IMR-90 (cell line): ENCODE results near the gene GAS2L3. TPM values are rescaled to one million over a fixed set of nuclear protein-coding genes. Genes with fewer than 3 reads are reported as not detected.

Source experiments
- ATAC-seq: fragments of 200-7000 bp; cut with Tn5 transposase; 2 replicates; pipeline ENCODE4 v1.9.1; 2020; ENCODE audit warnings: low read depth, mild to moderate bottlenecking, moderate library complexity
- BruUV-seq: library from RNA; stranded (reverse); fragments of 400-500 nt; replicated peaks from 2 replicates; lab custom pipeline; 2021; lab: Mats Ljungman, UMichigan
- CTCF ChIA-PET: fragments of 300-600 bp; formaldehyde crosslinking; extraction: SDS; loops from one replicate; lab custom pipeline; 2021; ENCODE audit warnings: antibody characterized with exemption; lab: Yijun Ruan, JAX
- POLR2A ChIA-PET: fragments of 300-600 bp; sonication (Branson Sonifier 250); formaldehyde crosslinking; loops from one replicate; lab custom pipeline; 2022; ENCODE audit warnings: antibody characterized with exemption; ENCODE audit not compliant: unreplicated experiment; lab: Charles Lee
- DNase-seq: peaks from one replicate; pipeline ENCODE4 v3.0.0; 2013
- H2AFZ ChIP-seq: replicated peaks from 2 replicates; pipeline ENCODE3; 2013; ENCODE audit warnings: low read length, mild to moderate bottlenecking; ENCODE audit not compliant: poor library complexity
- H2AK5ac ChIP-seq: 2 replicates; pipeline ENCODE4 v1.6.1; 2013; ENCODE audit warnings: low read depth, low read length, inconsistent platforms
- H2AK9ac ChIP-seq: replicated peaks from 2 replicates; pipeline ENCODE3; 2013; ENCODE audit warnings: mild to moderate bottlenecking, low read depth, low read length, moderate library complexity; ENCODE audit not compliant: poor library complexity
- H2BK120ac ChIP-seq: 2 replicates; pipeline ENCODE4 v1.6.1; 2013; ENCODE audit warnings: low read depth, low read length, inconsistent platforms
- H2BK15ac ChIP-seq: 3 replicates; pipeline ENCODE4 v1.6.1; 2013; ENCODE audit warnings: low read depth, low read length, inconsistent platforms
- H2BK20ac ChIP-seq: 2 replicates; pipeline ENCODE4 v1.6.1; 2013; ENCODE audit warnings: low read depth, mild to moderate bottlenecking, inconsistent platforms, low read length, moderate library complexity
- H2BK5ac ChIP-seq: 2 replicates; pipeline ENCODE4 v1.6.1; 2013; ENCODE audit warnings: mild to moderate bottlenecking, low read depth, low read length, inconsistent platforms; ENCODE audit not compliant: poor library complexity, severe bottlenecking
- H3K14ac ChIP-seq: replicated peaks from 2 replicates; pipeline ENCODE4 v1.6.1; 2013; ENCODE audit warnings: low read depth, low read length, inconsistent platforms
- H3K18ac ChIP-seq: 2 replicates; pipeline ENCODE4 v1.6.1; 2013; ENCODE audit warnings: low read depth, low read length, control low read depth
- H3K23ac ChIP-seq: 2 replicates; pipeline ENCODE4 v1.6.1; 2013; ENCODE audit warnings: low read depth, low read length, inconsistent platforms
- H3K27ac ChIP-seq: 2 replicates; pipeline ENCODE4 v1.5.1; 2013; ENCODE audit warnings: mild to moderate bottlenecking, control low read depth, low read length; ENCODE audit not compliant: insufficient read depth
- H3K27me3 ChIP-seq: 2 replicates; pipeline ENCODE4 v1.6.1; 2013; ENCODE audit warnings: low read length; ENCODE audit not compliant: control insufficient read depth, insufficient read depth
- H3K36me3 ChIP-seq: 2 replicates; pipeline ENCODE4 v1.6.1; 2013; ENCODE audit warnings: low read length, mixed read lengths; ENCODE audit not compliant: control insufficient read depth, insufficient read depth
- H3K4ac ChIP-seq: 2 replicates; pipeline ENCODE4 v1.6.1; 2013; ENCODE audit warnings: low read depth, low read length, inconsistent platforms
- H3K4me1 ChIP-seq: 2 replicates; pipeline ENCODE4 v1.6.1; 2013; ENCODE audit warnings: low read length, mixed read lengths; ENCODE audit not compliant: control insufficient read depth, insufficient read depth
- H3K4me2 ChIP-seq: 2 replicates; pipeline ENCODE4 v1.6.1; 2013; ENCODE audit warnings: low read depth, mild to moderate bottlenecking, control low read depth, low read length, moderate library complexity
- H3K4me3 ChIP-seq: 2 replicates; pipeline ENCODE4 v1.5.1; 2013; ENCODE audit warnings: low read depth, mild to moderate bottlenecking, control low read depth, low read length, moderate library complexity; ENCODE audit not compliant: insufficient read depth
- H3K56ac ChIP-seq: 2 replicates; pipeline ENCODE4 v1.6.1; 2013; ENCODE audit warnings: low read length, inconsistent platforms; ENCODE audit not compliant: insufficient read depth; ENCODE audit errors: extremely low read depth
- H3K79me1 ChIP-seq, 2 experiments: 2 replicates each; pipeline ENCODE4 v1.6.1; 2013; ENCODE audit warnings: low read length in 2 of 2, inconsistent platforms in 1 of 2, low read depth in 1 of 2
- H3K9ac ChIP-seq: 2 replicates; pipeline ENCODE4 v1.6.1; 2013; ENCODE audit warnings: low read depth, low read length, control low read depth
- H3K9me1 ChIP-seq: 2 replicates; pipeline ENCODE4 v1.6.1; 2013; ENCODE audit warnings: low read length, inconsistent platforms; ENCODE audit not compliant: insufficient read depth
- H3K9me3 ChIP-seq: 2 replicates; pipeline ENCODE4 v1.6.1; 2013; ENCODE audit warnings: low read length; ENCODE audit not compliant: control insufficient read depth, insufficient read depth
- H4K20me1 ChIP-seq: 2 replicates; pipeline ENCODE4 v1.6.1; 2013; ENCODE audit warnings: low read length, inconsistent platforms; ENCODE audit not compliant: insufficient read depth
- H4K5ac ChIP-seq: 2 replicates; pipeline ENCODE4 v1.6.1; 2013; ENCODE audit warnings: mild to moderate bottlenecking, low read depth, low read length, control low read depth
- H4K8ac ChIP-seq, 2 experiments: 2 replicates each; pipeline ENCODE4 v1.6.1; 2013; ENCODE audit warnings: low read depth in 2 of 2, low read length in 2 of 2, control low read depth in 1 of 2, inconsistent platforms in 1 of 2
- H4K91ac ChIP-seq: 2 replicates; pipeline ENCODE4 v1.6.1; 2013; ENCODE audit warnings: low read depth, low read length, inconsistent platforms; ENCODE audit not compliant: insufficient read depth
- BHLHE40 ChIP-seq: fragments of 150-350 bp; IDR thresholded peaks from 2 replicates; pipeline ENCODE4 v1.6.1; 2016; ENCODE audit warnings: mild to moderate bottlenecking, low read depth, low read length
- CEBPB ChIP-seq: IDR thresholded peaks from 2 replicates; pipeline ENCODE4 v1.6.1; 2012; ENCODE audit warnings: low read depth, low read length, improper control_type of control experiment
- CHD1 ChIP-seq: IDR thresholded peaks from 2 replicates; pipeline ENCODE4 v1.6.1; 2012; ENCODE audit warnings: low read depth, low read length, improper control_type of control experiment
- CTCF ChIP-seq: conservative IDR thresholded peaks from 2 replicates; pipeline ENCODE4 v1.5.1; 2012; ENCODE audit warnings: mild to moderate bottlenecking, low read depth, low read length, improper control_type of control experiment
- ELK1 ChIP-seq: fragments of 150-350 bp; IDR thresholded peaks from 2 replicates; pipeline ENCODE4 v1.6.1; 2016; ENCODE audit warnings: low read depth, mild to moderate bottlenecking, low read length, moderate library complexity, borderline replicate concordance
- FOS ChIP-seq: fragments of 150-350 bp; IDR thresholded peaks from 2 replicates; pipeline ENCODE4 v1.6.1; 2016; ENCODE audit warnings: low read depth, low read length
- MAFK ChIP-seq: IDR thresholded peaks from 2 replicates; pipeline ENCODE4 v1.6.1; 2012; ENCODE audit warnings: low read depth, low read length, improper control_type of control experiment
- MAZ ChIP-seq: IDR thresholded peaks from 2 replicates; pipeline ENCODE4 v1.6.1; 2012; ENCODE audit warnings: low read depth, mild to moderate bottlenecking, low read length, improper control_type of control experiment, moderate library complexity, borderline replicate concordance
- MXI1 ChIP-seq: IDR thresholded peaks from 2 replicates; pipeline ENCODE4 v1.6.1; 2012; ENCODE audit warnings: low read depth, mild to moderate bottlenecking, low read length, moderate library complexity, borderline replicate concordance
- NFE2L2 ChIP-seq: fragments of 150-350 bp; IDR thresholded peaks from 2 replicates; pipeline ENCODE4 v1.6.1; 2016; ENCODE audit warnings: low read depth, mild to moderate bottlenecking, low read length
- POLR2A ChIP-seq: IDR thresholded peaks from 2 replicates; pipeline ENCODE4 v1.6.1; 2012; ENCODE audit warnings: mild to moderate bottlenecking, low read depth, low read length
- RAD21 ChIP-seq: IDR thresholded peaks from 2 replicates; pipeline ENCODE4 v1.6.1; 2012; ENCODE audit warnings: low read length, improper control_type of control experiment
- RCOR1 ChIP-seq: IDR thresholded peaks from 2 replicates; pipeline ENCODE4 v1.6.1; 2012; ENCODE audit warnings: mild to moderate bottlenecking, low read length, improper control_type of control experiment; ENCODE audit not compliant: insufficient replicate concordance
- RFX5 ChIP-seq: IDR thresholded peaks from 2 replicates; pipeline ENCODE4 v1.8.0; 2012; ENCODE audit warnings: low read depth, mild to moderate bottlenecking, low read length, moderate library complexity
- SMC3 ChIP-seq: fragments of 150-350 bp; IDR thresholded peaks from 2 replicates; pipeline ENCODE4 v1.6.1; 2016; ENCODE audit warnings: low read depth, mild to moderate bottlenecking, antibody characterized with exemption, low read length, moderate library complexity
- USF2 ChIP-seq: fragments of 150-350 bp; IDR thresholded peaks from 2 replicates; pipeline ENCODE4 v1.6.1; 2017; ENCODE audit warnings: mild to moderate bottlenecking, antibody characterized with exemption, low read length, low read depth
- WGBS, 2 experiments: methylation state at CpG; one replicate each; pipeline versions ENCODE4 v1.1.5 to v1.1.7; 2013; ENCODE audit warnings: missing lambda C conversion rate in 2 of 2; ENCODE audit not compliant: insufficient read length in 1 of 2; ENCODE audit errors: extremely low coverage in 2 of 2; 5-methylcytosine and 5-hydroxymethylcytosine counted together
- dilution Hi-C: fragments of 300-500 bp; cut with HindIII; formaldehyde crosslinking; loops from one replicate; pipeline ENCODE4 v1.14.3; 2018; ENCODE audit warnings: low sequenced_read_pairs; ENCODE audit not compliant: unreplicated experiment
- in situ Hi-C: fragments of 300-500 bp; cut with MboI; formaldehyde crosslinking; loops from 3 replicates; pipeline ENCODE4 v1.14.3; 2019; ENCODE audit warnings: low sequenced_read_pairs, inconsistent platforms, mixed read lengths
- intact Hi-C: fragments of 100-400 bp; cut with micrococcal nuclease; formaldehyde crosslinking; loops from 2 replicates; pipeline ENCODE4 v1.10.0; 2022
- polyA plus RNA-seq, 3 experiments: library from polyadenylated mRNA; depleted of rRNA; stranded (reverse); fragments of >200 nt; gene quantifications; 2 replicates each; pipeline ENCODE4 v1.2.3, GENCODE V29; 2012; ENCODE audit warnings: low replicate concordance in 1 of 3
- total RNA-seq: library from RNA; depleted of rRNA; stranded (reverse); fragments of >200 nt; gene quantifications from 2 replicates; pipeline ENCODE4 v1.2.3, GENCODE V29; 2012

Gene GAS2L3
- total and polyA plus RNA-seq, 2 of the 4 experiments (the other 2 are of a cell fraction): 5.2 to 15.6 TPM

GRCh38 chr12:100584256-100584655, 10.8 kb downstream of the GAS2L3 start:
- Histone ChIP-seq H3K23ac (no peak overlapping the region), H3K9ac (no peak overlapping the region), H2AFZ (no peak overlapping the region), H3K27me3 (no peaks in the 10 kb centered on the region), H3K4ac (no peak overlapping the region), H3K9me3 (peaks cover 6% of the 10 kb centered on the region), H3K27ac (no peak overlapping the region), H3K79me1 (peaks cover 26 to 32% of the 10 kb centered on the region in 2 experiments), H3K36me3 (no peaks in the 10 kb centered on the region), H3K4me1 (peaks cover 2% of the 10 kb centered on the region; the same call in 1 of the 2 replicates), H2BK20ac (no peak overlapping the region), H3K18ac (no peak overlapping the region), H2BK120ac (no peak overlapping the region), H3K4me3 (no peak overlapping the region), H4K20me1 (no peaks in the 10 kb centered on the region), H2AK9ac (no peak overlapping the region), H3K9me1 (no peaks in the 10 kb centered on the region), H4K91ac (no peak overlapping the region), H2BK5ac (no peak overlapping the region), H4K5ac (no peak overlapping the region), H3K56ac (no peak overlapping the region), H2BK15ac (no peak overlapping the region), H3K4me2 (no peak overlapping the region), H3K14ac (no peak overlapping the region), H4K8ac (no peak overlapping the region), H2AK5ac (no peak overlapping the region)
- dilution Hi-C loops: no loop called here
- POLR2A ChIA-PET: no interaction called here
- CTCF ChIA-PET: no interaction called here
- ATAC-seq (no peak), DNase-seq (no peak)
- in situ Hi-C loops: no loop called here
- 100% methylated on average over 2 of the region's 3 CpGs; no CpG with 5 or more reads in 1 of the 2 experiments for WGBS, 2 experiments
- intact Hi-C loops: no loop called here
- no TSS peak for BruUV-seq
- TF ChIP-seq RAD21 (no peak), USF2 (no peak), POLR2A (no peak), NFE2L2 (no peak), CTCF (no peak), MAZ (no peak), ELK1 (no peak), RFX5 (no peak), FOS (no peak), RCOR1 (no peak), BHLHE40 (no peak), CEBPB (no peak), MXI1 (no peak), CHD1 (no peak), MAFK (no peak), SMC3 (no peak)
